Caco-2 (cell line): ENCODE results near the gene EGFL7. TPM values are rescaled to one million over a fixed set of nuclear protein-coding genes. Genes with fewer than 3 reads are reported as not detected.

Experiments
- BruUV-seq: library from RNA; stranded (reverse); fragments of 400-500 nt; replicated peaks from 2 replicates; lab custom pipeline; 2021; lab: Mats Ljungman, UMichigan
- CTCF ChIA-PET: fragments of 300-600 bp; sonication (Branson Sonifier 250); formaldehyde crosslinking; loops from one replicate; lab custom pipeline; 2022; ENCODE audit warnings: antibody characterized with exemption; lab: Charles Lee
- POLR2A ChIA-PET: fragments of 300-600 bp; sonication (Branson Sonifier 250); formaldehyde crosslinking; loops from one replicate; lab custom pipeline; 2022; ENCODE audit warnings: antibody characterized with exemption; lab: Charles Lee
- DNase-seq, 2 experiments: peaks; one replicate each; pipeline versions ENCODE4 v3.0.0 to v3.0.0-alpha.2; 2020 to 2022
- H3K27me3 ChIP-seq: replicated peaks from 2 replicates; pipeline ENCODE4 v1.6.0; 2011; ENCODE audit warnings: low read length; ENCODE audit not compliant: control insufficient read depth, insufficient read depth
- H3K36me3 ChIP-seq: 2 replicates; pipeline ENCODE4 v1.5.1; 2011; ENCODE audit warnings: low read length; ENCODE audit not compliant: control insufficient read depth, insufficient read depth
- H3K4me1 ChIP-seq: fragments of 250-450 bp; sonication (Bioruptor Pico); 2 replicates; pipeline ENCODE4 v1.5.1; 2020; ENCODE audit warnings: mild to moderate bottlenecking
- H3K4me3 ChIP-seq: 2 replicates; pipeline ENCODE4 v1.5.1; 2011; ENCODE audit warnings: low read depth, mild to moderate bottlenecking, control low read depth, low read length
- H3K9me3 ChIP-seq: fragments of 250-450 bp; sonication (Bioruptor Pico); 2 replicates; pipeline ENCODE4 v1.5.1; 2020; ENCODE audit warnings: mild to moderate bottlenecking, moderate library complexity
- H3K27ac Mint-ChIP-seq: one replicate; pipeline ENCODE4 v1.8.0; 2022; ENCODE audit warnings: mixed read lengths; ENCODE audit not compliant: unreplicated experiment
- H3K27me3 Mint-ChIP-seq: one replicate; pipeline ENCODE4 v1.8.0; 2022; ENCODE audit warnings: mixed read lengths; ENCODE audit not compliant: insufficient read depth, unreplicated experiment
- H3K36me3 Mint-ChIP-seq: one replicate; pipeline ENCODE4 v1.8.0; 2022; ENCODE audit warnings: mild to moderate bottlenecking, mixed read lengths; ENCODE audit not compliant: insufficient read depth, unreplicated experiment
- H3K4me1 Mint-ChIP-seq: one replicate; pipeline ENCODE4 v1.8.0; 2022; ENCODE audit warnings: low read depth, mixed read lengths; ENCODE audit not compliant: unreplicated experiment
- H3K4me3 Mint-ChIP-seq: one replicate; pipeline ENCODE4 v1.8.0; 2022; ENCODE audit warnings: mild to moderate bottlenecking, moderate library complexity, mixed read lengths; ENCODE audit not compliant: unreplicated experiment
- H3K9me3 Mint-ChIP-seq: one replicate; pipeline ENCODE4 v1.8.0; 2022; ENCODE audit warnings: mixed read lengths; ENCODE audit not compliant: unreplicated experiment
- intact Hi-C: fragments of 100-400 bp; cut with micrococcal nuclease; formaldehyde crosslinking; loops from one replicate; pipeline ENCODE4 v1.10.0; 2022; ENCODE audit not compliant: unreplicated experiment
- total RNA-seq: library from RNA; stranded (reverse); gene quantifications from 2 replicates; pipeline ENCODE4 v1.2.3, GENCODE V29; 2022
- TF ChIP-seq, protein P1 (sequence below), 2 experiments: fragments of 200-600 bp in 1 of 2; IDR thresholded peaks; 1 replicate in 1 of 2; 2 replicates in 1 of 2; pipeline versions ENCODE4 v1.5.1 to v1.8.0; 2011 to 2022; ENCODE audit warnings: antibody characterized with exemption in 1 of 2, control low read depth in 1 of 2, inconsistent platforms in 1 of 2, low read depth in 1 of 2, low read length in 1 of 2, mild to moderate bottlenecking in 1 of 2, moderate library complexity in 1 of 2; ENCODE audit not compliant: insufficient read depth in 1 of 2, severe bottlenecking in 1 of 2, unreplicated experiment in 1 of 2

EGFL7 gene
- total RNA-seq, 1 experiment from 2014 or later = 30.2 TPM

- TF ChIP-seq, protein P1, sequence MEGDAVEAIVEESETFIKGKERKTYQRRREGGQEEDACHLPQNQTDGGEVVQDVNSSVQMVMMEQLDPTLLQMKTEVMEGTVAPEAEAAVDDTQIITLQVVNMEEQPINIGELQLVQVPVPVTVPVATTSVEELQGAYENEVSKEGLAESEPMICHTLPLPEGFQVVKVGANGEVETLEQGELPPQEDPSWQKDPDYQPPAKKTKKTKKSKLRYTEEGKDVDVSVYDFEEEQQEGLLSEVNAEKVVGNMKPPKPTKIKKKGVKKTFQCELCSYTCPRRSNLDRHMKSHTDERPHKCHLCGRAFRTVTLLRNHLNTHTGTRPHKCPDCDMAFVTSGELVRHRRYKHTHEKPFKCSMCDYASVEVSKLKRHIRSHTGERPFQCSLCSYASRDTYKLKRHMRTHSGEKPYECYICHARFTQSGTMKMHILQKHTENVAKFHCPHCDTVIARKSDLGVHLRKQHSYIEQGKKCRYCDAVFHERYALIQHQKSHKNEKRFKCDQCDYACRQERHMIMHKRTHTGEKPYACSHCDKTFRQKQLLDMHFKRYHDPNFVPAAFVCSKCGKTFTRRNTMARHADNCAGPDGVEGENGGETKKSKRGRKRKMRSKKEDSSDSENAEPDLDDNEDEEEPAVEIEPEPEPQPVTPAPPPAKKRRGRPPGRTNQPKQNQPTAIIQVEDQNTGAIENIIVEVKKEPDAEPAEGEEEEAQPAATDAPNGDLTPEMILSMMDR (IDR thresholded peaks at IDR 0.05; ENCODE audit: insufficient read depth in 1 of 2, low read depth in 1 of 2, low read length in 1 of 2, severe bottlenecking in 1 of 2, unreplicated experiment in 1 of 2) = no peak
- CTCF ChIA-PET = interaction anchor here (1.6 kb wide), 1 partner anchor 147 kb away, joined by 8 read pairs; no protein-coding TSS in a partner anchor
- H3K4me3 ChIP-seq = no peak overlapping the region
- Mint-ChIP-seq H3K27ac (no peak overlapping the region), H3K4me3 (no peak overlapping the region), H3K9me3 (no peaks in the 10 kb centered on the region), H3K36me3 (peaks cover 4% of the 10 kb centered on the region), H3K27me3 (peaks cover 10% of the 10 kb centered on the region), H3K4me1 (no peaks in the 10 kb centered on the region)
- no peaks in the 10 kb centered on the region for H3K9me3 ChIP-seq
- intact Hi-C loops = loop anchor here (5.0 kb wide), 1 partner anchor 57 kb away; no protein-coding TSS in a partner anchor
- POLR2A ChIA-PET = no interaction called here
- no peaks in the 10 kb centered on the region for H3K36me3 ChIP-seq
- no peak for DNase-seq
- BruUV-seq = no TSS peak
- no peaks in the 10 kb centered on the region for H3K4me1 ChIP-seq
- H3K27me3 ChIP-seq = no peaks in the 10 kb centered on the region
Observed at GRCh38 chr9:136634904-136635303, 27.8 kb upstream of the EGFL7 start.

GRCh38 chr9:136640171-136641111 is 22.3 kb upstream of the EGFL7 start:
- Histone ChIP-seq H3K9me3 (no peaks in the 10 kb centered on the region), H3K27me3 (no peaks in the 10 kb centered on the region), H3K36me3 (no peaks in the 10 kb centered on the region), H3K4me1 (peaks cover 13% of the 10 kb centered on the region), H3K4me3 (no peak overlapping the region)
- no peaks in the 10 kb centered on the region for H3K9me3 Mint-ChIP-seq
- H3K4me3 Mint-ChIP-seq = no peak overlapping the region
- no peak for DNase-seq
- H3K27me3 Mint-ChIP-seq = peaks cover 4% of the 10 kb centered on the region
- BruUV-seq = no TSS peak
- H3K36me3 Mint-ChIP-seq = no peaks in the 10 kb centered on the region
- TF ChIP-seq, protein P1 (IDR thresholded peaks at IDR 0.05; ENCODE audit: insufficient read depth in 1 of 2, low read depth in 1 of 2, low read length in 1 of 2, severe bottlenecking in 1 of 2, unreplicated experiment in 1 of 2) = no peak
- no peaks in the 10 kb centered on the region for H3K4me1 Mint-ChIP-seq
- intact Hi-C loops = loop anchor here (5.0 kb wide), 1 partner anchor 502 kb away; no protein-coding TSS in a partner anchor
- ChIA-PET POLR2A (no interaction called here), CTCF (no interaction called here)
- H3K27ac Mint-ChIP-seq = no peak overlapping the region

- Histone ChIP-seq H3K4me3 (no peak overlapping the region), H3K9me3 (no peaks in the 10 kb centered on the region), H3K4me1 (peaks cover 13% of the 10 kb centered on the region), H3K27me3 (no peaks in the 10 kb centered on the region), H3K36me3 (no peaks in the 10 kb centered on the region)
- CTCF ChIA-PET = no interaction called here
- no peaks in the 10 kb centered on the region for H3K27me3 Mint-ChIP-seq
- H3K36me3 Mint-ChIP-seq = peaks cover 5% of the 10 kb centered on the region
- H3K9me3 Mint-ChIP-seq = no peaks in the 10 kb centered on the region
- TF ChIP-seq, protein P1 (IDR thresholded peaks at IDR 0.05; ENCODE audit: insufficient read depth in 1 of 2, low read depth in 1 of 2, low read length in 1 of 2, severe bottlenecking in 1 of 2, unreplicated experiment in 1 of 2) = no peak
- no TSS peak for BruUV-seq
- no peak overlapping the region for H3K4me3 Mint-ChIP-seq
- DNase-seq = no peak
- no peaks in the 10 kb centered on the region for H3K4me1 Mint-ChIP-seq
- H3K27ac Mint-ChIP-seq = no peak overlapping the region
- intact Hi-C loops = loop anchor here (5.0 kb wide), 1 partner anchor 500 kb away; no protein-coding TSS in a partner anchor
- POLR2A ChIA-PET = interaction anchor here (0.6 kb wide), 1 partner anchor 56 kb away, joined by 5 read pairs; no protein-coding TSS in a partner anchor
Observed at GRCh38 chr9:136642439-136642921, 20.2 kb upstream of the EGFL7 start.
